SK-N-SH (cell line): ENCODE measurements around the gene DSCAM. TPM values are rescaled to one million over a fixed set of nuclear protein-coding genes. Genes with fewer than 3 reads are reported as not detected.

Experiments
- CTCF ChIA-PET: fragments of 300-600, 350-600 bp; formaldehyde crosslinking; extraction: SDS; loops from one replicate; lab custom pipeline; 2021; lab: Yijun Ruan, JAX
- POLR2A ChIA-PET: fragments of 350-600 bp; sonication (Branson Sonifier 250); formaldehyde crosslinking; extraction: SDS; loops from one replicate; lab custom pipeline; 2020; ENCODE audit warnings: antibody characterized with exemption, inconsistent platforms; lab: Yijun Ruan, JAX
- DNase-seq: peaks from one replicate; pipeline ENCODE4 v3.0.0; 2012
- H2AFZ ChIP-seq: fragments of 200-600 bp; sonication (generic); 2 replicates; pipeline ENCODE4 v1.8.1; 2016; ENCODE audit warnings: antibody characterized with exemption, mild to moderate bottlenecking, low read depth
- H3F3A ChIP-seq: fragments of 200-600 bp; sonication (generic); replicated peaks from 2 replicates; pipeline ENCODE3; 2016; ENCODE audit warnings: antibody characterized with exemption, mild to moderate bottlenecking; ENCODE audit not compliant: insufficient read depth
- H3K27ac ChIP-seq, 2 experiments: fragments of 200-500 bp in 1 of 2; fragments of 200-600 bp in 1 of 2; sonication (Bioruptor generic) in 1 of 2; sonication (generic), shearing (Covaris generic) in 1 of 2; 2 replicates each; pipeline versions ENCODE4 v1.5.1 to v1.6.1; 2014 to 2016; ENCODE audit warnings: low read depth in 2 of 2, inconsistent platforms in 1 of 2, low read length in 1 of 2, mild to moderate bottlenecking in 1 of 2, mixed read lengths in 1 of 2
- H3K27me3 ChIP-seq: fragments of 200-600 bp; sonication (generic), shearing (Covaris generic); 2 replicates; pipeline ENCODE4 v1.6.1; 2016; ENCODE audit warnings: mixed run types; ENCODE audit not compliant: insufficient read depth
- H3K36me3 ChIP-seq, 2 experiments: fragments of 200-500 bp in 1 of 2; fragments of 200-600 bp in 1 of 2; sonication (Bioruptor generic) in 1 of 2; sonication (generic) in 1 of 2; replicated peaks in 1 of 2; 2 replicates each; pipeline versions ENCODE3 to v1.5.1; 2014 to 2016; ENCODE audit warnings: low read length in 1 of 2, mild to moderate bottlenecking in 1 of 2; ENCODE audit not compliant: insufficient read depth in 2 of 2, control insufficient read depth in 1 of 2
- H3K4me1 ChIP-seq, 2 experiments: fragments of 200-500 bp in 1 of 2; fragments of 200-600 bp in 1 of 2; sonication (Bioruptor generic) in 1 of 2; sonication (generic), shearing (Covaris generic) in 1 of 2; 2 replicates each; pipeline versions ENCODE4 v1.5.1 to v1.6.1; 2014 to 2016; ENCODE audit warnings: low read depth in 1 of 2, low read length in 1 of 2, mixed run types in 1 of 2; ENCODE audit not compliant: insufficient read depth in 2 of 2, control insufficient read depth in 1 of 2
- H3K4me2 ChIP-seq: fragments of 200-600 bp; sonication (generic), shearing (Covaris generic); 2 replicates; pipeline ENCODE4 v1.6.1; 2017; ENCODE audit warnings: mixed run types
- H3K4me3 ChIP-seq, 2 experiments: fragments of 200-500 bp in 1 of 2; fragments of 200-600 bp in 1 of 2; sonication (Bioruptor generic) in 1 of 2; sonication (generic), shearing (Covaris generic) in 1 of 2; 2 replicates each; pipeline versions ENCODE4 v1.5.1 to v1.8.1; 2014 to 2016; ENCODE audit warnings: low read depth in 2 of 2, inconsistent platforms in 1 of 2, low read length in 1 of 2, mild to moderate bottlenecking in 1 of 2, mixed read lengths in 1 of 2, moderate library complexity in 1 of 2
- H3K79me2 ChIP-seq: fragments of 200-600 bp; sonication (generic); 2 replicates; pipeline ENCODE4 v1.8.1; 2017; ENCODE audit warnings: mild to moderate bottlenecking; ENCODE audit not compliant: insufficient read depth
- H3K9ac ChIP-seq: fragments of 200-600 bp; sonication (generic); 2 replicates; pipeline ENCODE4 v1.6.1; 2017; ENCODE audit warnings: mixed run types
- H3K9me2 ChIP-seq: fragments of 200-600 bp; sonication (generic); 2 replicates; pipeline ENCODE4 v1.6.1; 2017; ENCODE audit warnings: mixed run types
- H3K9me3 ChIP-seq: fragments of 200-600 bp; sonication (generic); 2 replicates; pipeline ENCODE4 v1.6.1; 2017; ENCODE audit warnings: mixed run types, mild to moderate bottlenecking, moderate library complexity
- H4K20me1 ChIP-seq: fragments of 200-600 bp; sonication (generic); 2 replicates; pipeline ENCODE4 v1.6.1; 2017; ENCODE audit warnings: mild to moderate bottlenecking, mixed run types; ENCODE audit not compliant: insufficient read depth
- ELF1 ChIP-seq: IDR thresholded peaks from 2 replicates; pipeline ENCODE4 v1.4.0; 2012
- EZH2phosphoT487 ChIP-seq: fragments of 200-600 bp; sonication (generic); IDR thresholded peaks from 2 replicates; pipeline ENCODE4 v1.6.1; 2017; ENCODE audit warnings: low read depth, mixed run types, mild to moderate bottlenecking, antibody characterized with exemption, moderate library complexity, borderline replicate concordance
- GABPA ChIP-seq: IDR thresholded peaks from 2 replicates; pipeline ENCODE4 v1.4.0; 2012; ENCODE audit warnings: low read depth, mild to moderate bottlenecking
- GATA2 ChIP-seq: sonication (generic); formaldehyde crosslinking; IDR thresholded peaks from 2 replicates; pipeline ENCODE4 v1.5.0; 2020; ENCODE audit warnings: mild to moderate bottlenecking, missing genetic modification reagents
- JUND ChIP-seq: IDR thresholded peaks from 2 replicates; pipeline ENCODE4 v1.4.0; 2012
- MAX ChIP-seq: IDR thresholded peaks from 2 replicates; pipeline ENCODE4 v1.4.0; 2012; ENCODE audit warnings: low read depth
- MXI1 ChIP-seq: IDR thresholded peaks from 2 replicates; pipeline ENCODE4 v1.6.1; 2012; ENCODE audit warnings: mild to moderate bottlenecking, low read depth, low read length, improper control_type of control experiment
- PBX3 ChIP-seq: IDR thresholded peaks from 2 replicates; pipeline ENCODE4; 2012
- POLR2AphosphoS5 ChIP-seq: IDR thresholded peaks from 2 replicates; pipeline ENCODE4 v1.6.1; 2012; ENCODE audit warnings: low read depth, low read length
- RAD21 ChIP-seq: IDR thresholded peaks from 2 replicates; pipeline ENCODE4 v1.6.1; 2012; ENCODE audit warnings: mild to moderate bottlenecking, low read length
- RCOR1 ChIP-seq: fragments of 150-350 bp; IDR thresholded peaks from 2 replicates; pipeline ENCODE4 v1.6.1; 2017; ENCODE audit warnings: antibody characterized with exemption, low read length
- REST ChIP-seq: IDR thresholded peaks from 2 replicates; pipeline ENCODE4 v1.6.1; 2012; ENCODE audit warnings: mild to moderate bottlenecking, low read depth, low read length, moderate library complexity
- RXRA ChIP-seq: IDR thresholded peaks from 2 replicates; pipeline ENCODE4 v1.4.0; 2012; ENCODE audit warnings: low read depth, mild to moderate bottlenecking, borderline replicate concordance
- SMC3 ChIP-seq: IDR thresholded peaks from 2 replicates; pipeline ENCODE4 v1.6.1; 2012; ENCODE audit warnings: low read depth, low read length, improper control_type of control experiment
- USF1 ChIP-seq: IDR thresholded peaks from 2 replicates; pipeline ENCODE4 v1.4.0; 2012; ENCODE audit warnings: low read depth, borderline replicate concordance
- USF2 ChIP-seq: fragments of 150-350 bp; IDR thresholded peaks from 2 replicates; pipeline ENCODE4 v1.6.1; 2017; ENCODE audit warnings: antibody characterized with exemption, low read length, low read depth, borderline replicate concordance
- WGBS: methylation state at CpG from one replicate; pipeline ENCODE4 v1.1.6; 2017; ENCODE audit warnings: low lambda C conversion rate; 5-methylcytosine and 5-hydroxymethylcytosine counted together
- polyA plus RNA-seq, 3 experiments: library from polyadenylated mRNA; depleted of rRNA; stranded (reverse); fragments of >200 nt; gene quantifications; 2 replicates each; pipeline ENCODE4 v1.2.3, GENCODE V29; 2012

Gene DSCAM
- polyA plus RNA-seq, 1 of the 3 experiments (the other 2 are of a cell fraction), result not detected

GRCh38 chr21:40130476-40130875, 716.5 kb downstream of the DSCAM start:
- H3K9me2 ChIP-seq, result no peaks in the 10 kb centered on the region
- H3K9ac ChIP-seq, result no peak overlapping the region
- TF ChIP-seq USF1, result no peak
- no peak for TF ChIP-seq RXRA
- no peak for TF ChIP-seq PBX3
- no peak for TF ChIP-seq POLR2AphosphoS5
- no peak for TF ChIP-seq MAX
- TF ChIP-seq GABPA, result no peak
- TF ChIP-seq ELF1, result no peak
- CTCF ChIA-PET, result interaction anchor here (1.0 to 1.1 kb wide), 2 partner anchors 10 to 334 kb away, joined by 3 read pairs; no protein-coding TSS in a partner anchor
- no peaks in the 10 kb centered on the region for H3K79me2 ChIP-seq
- no peak overlapping the region for H3K4me2 ChIP-seq
- no peak overlapping the region for H3K27ac ChIP-seq
- H4K20me1 ChIP-seq, result no peaks in the 10 kb centered on the region
- no peaks in the 10 kb centered on the region for H3K36me3 ChIP-seq
- H3K4me3 ChIP-seq, result no peak overlapping the region
- no peaks in the 10 kb centered on the region for H3K4me1 ChIP-seq
- no peaks in the 10 kb centered on the region for H3K27me3 ChIP-seq
- H2AFZ ChIP-seq, result no peak overlapping the region
- 39% methylated on average over 3 of the region's 3 CpGs for WGBS
- no peaks in the 10 kb centered on the region for H3F3A ChIP-seq
- H3K9me3 ChIP-seq, result no peaks in the 10 kb centered on the region
- POLR2A ChIA-PET, result no interaction called here
- no peak for DNase-seq

- no peak overlapping the region for H3K9ac ChIP-seq
- H3K27me3 ChIP-seq, result no peaks in the 10 kb centered on the region
- POLR2A ChIA-PET, result no interaction called here
- H3K4me3 ChIP-seq, result no peak overlapping the region
- no peak for DNase-seq
- H3K9me3 ChIP-seq, result no peaks in the 10 kb centered on the region
- H3K4me2 ChIP-seq, result no peak overlapping the region
- WGBS, result 0% methylated on average over 1 of the region's 1 CpG
- H4K20me1 ChIP-seq, result no peaks in the 10 kb centered on the region
- no peaks in the 10 kb centered on the region for H3K36me3 ChIP-seq
- no peaks in the 10 kb centered on the region for H3F3A ChIP-seq
- no peaks in the 10 kb centered on the region for H3K9me2 ChIP-seq
- no peak overlapping the region for H2AFZ ChIP-seq
- CTCF ChIA-PET, result interaction anchor here (1.0 to 1.6 kb wide), 3 partner anchors 9 to 333 kb away, joined by 3 to 5 read pairs (median 5); no protein-coding TSS in a partner anchor
- H3K79me2 ChIP-seq, result no peaks in the 10 kb centered on the region
- no peaks in the 10 kb centered on the region for H3K4me1 ChIP-seq
- no peak overlapping the region for H3K27ac ChIP-seq
- TF ChIP-seq PBX3 (no peak), REST (no peak), JUND (no peak), RCOR1 (no peak), MAX (no peak), SMC3 (no peak), GATA2 (CRISPR knock-in tag) (no peak), USF2 (no peak), RAD21 (no peak), MXI1 (no peak), USF1 (no peak), EZH2phosphoT487 (no peak)
Measured at GRCh38 chr21:40129809-40130208, 717.1 kb downstream of the DSCAM start.
